Stimulated activated CD4-positive, alpha-beta T cell treated with anti-CD3 and anti-CD28 coated beads, Interleukin-4, amount 100 ng/mL, for 1 hour (primary cell): Measurements from ENCODE around the gene MAML1.
"Not testable (repeated sequence)": the region's sequence is repeated elsewhere in the genome, so short reads cannot be mapped to it uniquely, and the experiment has no call there.

ENCODE experiments used
- DNase-seq: peaks from one replicate; pipeline ENCODE4 v3.0.0-alpha.2; 2020

The MAML1 gene

GRCh38 chr5:179768326-179769085, 35.9 kb downstream of the MAML1 start:
- no peak for DNase-seq

GRCh38 chr5:179769271-179769670, 36.6 kb downstream of the MAML1 start:
- DNase-seq, result no peak

GRCh38 chr5:179769796-179770195, 37.2 kb downstream of the MAML1 start:
- no peak for DNase-seq

- no peak for DNase-seq
These were observed 38.8 kb downstream of the MAML1 start for GRCh38 chr5:179771311-179771895.

- DNase-seq, result no peak
These were observed 39.7 kb downstream of the MAML1 start for GRCh38 chr5:179772351-179772750.

GRCh38 chr5:179773686-179774040, 41.0 kb downstream of the MAML1 start:
- no peak for DNase-seq

GRCh38 chr5:179774442-179774841, 41.8 kb downstream of the MAML1 start:
- no peak for DNase-seq

- no peak for DNase-seq
These were observed 43.9 kb downstream of the MAML1 start for GRCh38 chr5:179776411-179776938.

- no peak for DNase-seq
These were observed 44.8 kb downstream of the MAML1 start for GRCh38 chr5:179777456-179777855.

GRCh38 chr5:179777909-179778308, 45.3 kb downstream of the MAML1 start:
- DNase-seq, result no peak

- DNase-seq, result no peak
These were observed 46.0 kb downstream of the MAML1 start for GRCh38 chr5:179778591-179778990.

- no peak for DNase-seq
These were observed 47.2 kb downstream of the MAML1 start for GRCh38 chr5:179779826-179780225.

- no peak for DNase-seq
These were observed 47.7 kb downstream of the MAML1 start for GRCh38 chr5:179780362-179780761.

GRCh38 chr5:179781846-179782245, 49.2 kb downstream of the MAML1 start:
- no peak for DNase-seq

- DNase-seq, result no peak
These were observed 50.5 kb downstream of the MAML1 start for GRCh38 chr5:179783128-179783527.

GRCh38 chr5:179786861-179787260, 54.2 kb downstream of the MAML1 start:
- no peak for DNase-seq

GRCh38 chr5:179788193-179788854, 55.7 kb downstream of the MAML1 start:
- DNase-seq, result no peak

GRCh38 chr5:179789278-179789677, 56.7 kb downstream of the MAML1 start:
- not testable (repeated sequence) for DNase-seq

- no peak for DNase-seq
These were observed 59.4 kb downstream of the MAML1 start for GRCh38 chr5:179791881-179792611.

GRCh38 chr5:179792612-179793467, 60.2 kb downstream of the MAML1 start:
- no peak for DNase-seq

GRCh38 chr5:179793468-179794139, 61.0 kb downstream of the MAML1 start, which contains the start of gene LTC4S:
TSS of gene LTC4S (plus strand) at chr5:179793986. CDS start at chr5:179794081, 95 bp downstream.
- DNase-seq, result no peak

- DNase-seq, result no peak
These were observed 61.5 kb downstream of the MAML1 start for GRCh38 chr5:179794171-179794570.
